Transverse colon (tissue), 4 donors: ENCODE data around the gene SCYGR7. TPM values are rescaled to one million over a fixed set of nuclear protein-coding genes. Genes with fewer than 3 reads are reported as not detected.
A peak's percentile ranks its signal among the peaks of the same experiment; 100 is the strongest.
"Not testable (repeated sequence)": the region's sequence is repeated elsewhere in the genome, so short reads cannot be mapped to it uniquely, and the experiment has no call there.

Experiments
- DNase-seq: peaks from one replicate; pipeline ENCODE4 v3.0.0-alpha.2; 2019
- H3K27ac ChIP-seq, 4 donors: fragments of 200-600 bp; sonication (generic); 2 replicates each; pipeline ENCODE4 v1.5.1; 2016 to 2018; ENCODE audit warnings: inconsistent platforms in 4 of 4
- H3K27me3 ChIP-seq: fragments of 200-600 bp; sonication (generic); 2 replicates; pipeline ENCODE4 v1.5.1; 2017; ENCODE audit warnings: inconsistent platforms
- H3K36me3 ChIP-seq, 4 donors: fragments of 200-600 bp; sonication (generic); 2 replicates each; pipeline ENCODE4 v1.5.1; 2017 to 2019; ENCODE audit warnings: inconsistent platforms in 4 of 4
- H3K4me1 ChIP-seq, 4 donors: fragments of 200-600 bp; sonication (generic); 2 replicates each; pipeline ENCODE4 v1.5.1; 2017 to 2020; ENCODE audit warnings: inconsistent platforms in 4 of 4
- H3K4me3 ChIP-seq, 4 donors: fragments of 200-600 bp; sonication (generic); 1 replicate in 1 of 4; 2 replicates in 3 of 4; pipeline versions ENCODE4 v1.5.1 to v1.6.1; 2017 to 2019; ENCODE audit warnings: inconsistent platforms in 4 of 4
- H3K9me3 ChIP-seq, 2 donors: fragments of 200-600 bp; sonication (generic); 2 replicates each; pipeline ENCODE4 v1.5.1; 2017 to 2019; ENCODE audit warnings: inconsistent platforms in 2 of 2
- CTCF ChIP-seq, 5 experiments: fragments of 200-600 bp in 3 of 5; fragments of 450-650 bp in 2 of 5; sonication (generic) in 3 of 5; IDR thresholded peaks; 1 replicate in 2 of 5; 2 replicates in 3 of 5; pipeline ENCODE4 v1.5.1; 2016 to 2017; ENCODE audit warnings: antibody characterized with exemption in 5 of 5, inconsistent platforms in 3 of 5, mild to moderate bottlenecking in 2 of 5, moderate library complexity in 1 of 5
- EP300 ChIP-seq: sonication (generic); formaldehyde crosslinking; IDR thresholded peaks from one replicate; pipeline ENCODE4 v1.6.1; 2017; ENCODE audit warnings: antibody characterized with exemption, low read depth
- POLR2A ChIP-seq: fragments of 450-650 bp; IDR thresholded peaks from one replicate; pipeline ENCODE4 v1.6.1; 2016; ENCODE audit warnings: antibody characterized with exemption, mild to moderate bottlenecking, moderate library complexity
- POLR2AphosphoS5 ChIP-seq, 3 donors: sonication (generic); formaldehyde crosslinking; IDR thresholded peaks; one replicate each; pipeline ENCODE4 v1.6.1; 2016; ENCODE audit warnings: antibody characterized with exemption in 3 of 3
- WGBS, 2 donors: methylation state at CpG; one replicate each; pipeline ENCODE4 v1.1.5; 2018; ENCODE audit warnings: low coverage in 1 of 2; 5-methylcytosine and 5-hydroxymethylcytosine counted together
- in situ Hi-C, 4 donors: fragments of 200-750 bp; cut with MboI; loops; one replicate each; pipeline versions ENCODE4 v1.15.0 to v1.15.1; 2017; ENCODE audit warnings: low sequenced_read_pairs in 3 of 4, low pct_ligation_motif_present in 1 of 4, low pct_unique_long_range_greater_than_20kb in 1 of 4
- intact Hi-C: fragments of 100-400 bp; cut with DNase I; formaldehyde crosslinking; loops from one replicate; pipeline ENCODE4 v1.15.1; 2023; ENCODE audit warnings: low total_unique reads
- total RNA-seq, 4 donors: library from RNA; depleted of rRNA; stranded (reverse); fragments of >200 nt; gene quantifications; one replicate each; pipeline ENCODE4 v1.1.0, GENCODE V29; 2016

The SCYGR7 gene
- total RNA-seq, 4 donors from 2014 or later = not detected

- Histone ChIP-seq H3K4me3 (no peak overlapping the region), H3K4me1 (peaks cover 10 to 18% (median 13%) of the 10 kb centered on the region in 4 donors), H3K27ac (no peak overlapping the region), H3K36me3 (no peaks in the 10 kb centered on the region), H3K9me3 (no peaks in the 10 kb centered on the region), H3K27me3 (no peaks in the 10 kb centered on the region)
- 73 to 82% methylated on average over 3 to 4 of the region's 4 CpGs for WGBS, 2 donors
- in situ Hi-C loops = no loop called here
- DNase-seq = no peak
- no peak for TF ChIP-seq CTCF (IDR thresholded peaks at IDR 0.05)
- TF ChIP-seq POLR2AphosphoS5 (IDR thresholded peaks at IDR 0.05) = no peak
- no peak for TF ChIP-seq POLR2A
- no peak for TF ChIP-seq EP300
- intact Hi-C loops = no loop called here
These were observed 8.5 kb upstream of the SCYGR7 start for GRCh38 chr2:227719641-227720040.

GRCh38 chr2:227720680-227721079 lies 7.5 kb upstream of the SCYGR7 start:
- Histone ChIP-seq H3K27ac (no peak overlapping the region), H3K4me3 (no peak overlapping the region), H3K27me3 (no peaks in the 10 kb centered on the region), H3K4me1 (peaks cover 10 to 18% (median 13%) of the 10 kb centered on the region in 4 donors), H3K9me3 (no peaks in the 10 kb centered on the region), H3K36me3 (no peaks in the 10 kb centered on the region)
- intact Hi-C loops = no loop called here
- in situ Hi-C loops = no loop called here
- 80 to 92% methylated on average over 3 to 4 of the region's 4 CpGs for WGBS, 2 donors
- TF ChIP-seq EP300 (no peak), CTCF (IDR thresholded peaks at IDR 0.05) (no peak), POLR2A (no peak), POLR2AphosphoS5 (IDR thresholded peaks at IDR 0.05) (no peak)
- DNase-seq = no peak

- in situ Hi-C loops, DNase-seq, intact Hi-C loops, H3K4me3 ChIP-seq, H3K36me3 ChIP-seq, H3K9me3 ChIP-seq, H3K27me3 ChIP-seq: not testable (repeated sequence)
- WGBS, 2 donors = 36 to 62% methylated on average over 3 to 7 of the region's 7 CpGs
- H3K4me1 ChIP-seq = peaks cover 8 to 18% (median 12%) of the 10 kb centered on the region in 4 donors
- H3K27ac ChIP-seq = peak overlapping the region in 2 of 4 donors; percentile 18 to 50
These were observed 5.3 kb upstream of the SCYGR7 start for GRCh38 chr2:227722821-227723220.

GRCh38 chr2:227724394-227725039 lies 3.6 kb upstream of the SCYGR7 start, which contains the start of gene SCYGR6:
Gene SCYGR6 (minus strand): TSS chr2:227724757. CDS start chr2:227724757, 0 bp downstream.
- no peak for DNase-seq
- in situ Hi-C loops = no loop called here
- intact Hi-C loops = no loop called here
- no peak within 1 kb of the TSS for H3K27ac ChIP-seq
- no peak within 1 kb of the TSS for H3K4me3 ChIP-seq
- H3K9me3 ChIP-seq = no peaks in the 10 kb centered on the region
- H3K36me3 ChIP-seq = no peaks in the 10 kb centered on the region
- peaks cover 0 to 15% (median 5%) of the 10 kb centered on the region in 4 donors for H3K4me1 ChIP-seq
- no peak for TF ChIP-seq POLR2AphosphoS5 (IDR thresholded peaks at IDR 0.05)
- WGBS, 2 donors = 0 to 86% methylated on average over 1 to 12 of the region's 15 CpGs
- H3K27me3 ChIP-seq = no peaks in the 10 kb centered on the region

GRCh38 chr2:227739351-227739750 lies 11.2 kb downstream of the SCYGR7 start:
- no peak for DNase-seq
- Histone ChIP-seq H3K9me3 (no peaks in the 10 kb centered on the region), H3K27me3 (no peaks in the 10 kb centered on the region), H3K27ac (no peak overlapping the region), H3K4me3 (no peak overlapping the region), H3K4me1 (no peaks in the 10 kb centered on the region), H3K36me3 (no peaks in the 10 kb centered on the region)
- in situ Hi-C loops (no loop called here), intact Hi-C loops (no loop called here)
- TF ChIP-seq CTCF (IDR thresholded peaks at IDR 0.05) (no peak), POLR2A (no peak), EP300 (no peak), POLR2AphosphoS5 (IDR thresholded peaks at IDR 0.05) (no peak)
- 57 to 76% methylated on average over 8 to 14 of the region's 14 CpGs for WGBS, 2 donors

GRCh38 chr2:227740705-227741104 lies 12.6 kb downstream of the SCYGR7 start:
- H3K27ac ChIP-seq, intact Hi-C loops, in situ Hi-C loops, H3K4me1 ChIP-seq, H3K36me3 ChIP-seq, H3K27me3 ChIP-seq, H3K4me3 ChIP-seq, DNase-seq, H3K9me3 ChIP-seq: not testable (repeated sequence)
- 77 to 80% methylated on average over 4 to 7 of the region's 7 CpGs for WGBS, 2 donors
